Progenitor cell of endocrine pancreas (in vitro differentiated cells): ENCODE measurements around the gene MS4A3. TPM values are rescaled to one million over a fixed set of nuclear protein-coding genes. Genes with fewer than 3 reads are reported as not detected.

Source experiments
- DNase-seq: peaks from one replicate; pipeline ENCODE4 v3.0.0; 2021; ENCODE audit warnings: low spot score; ENCODE audit not compliant: unreplicated experiment
- H3K27ac Mint-ChIP-seq: 2 replicates; pipeline ENCODE4 v1.8.0; 2021; ENCODE audit warnings: mild to moderate bottlenecking, moderate library complexity, mixed read lengths
- H3K27me3 Mint-ChIP-seq: 2 replicates; pipeline ENCODE4 v1.8.0; 2021; ENCODE audit warnings: mixed read lengths
- H3K36me3 Mint-ChIP-seq: 2 replicates; pipeline ENCODE4 v1.8.0; 2022; ENCODE audit warnings: mixed read lengths; ENCODE audit not compliant: insufficient read depth
- H3K4me1 Mint-ChIP-seq: 2 replicates; pipeline ENCODE4 v1.8.0; 2021; ENCODE audit warnings: low read depth, mixed read lengths
- H3K4me3 Mint-ChIP-seq: 2 replicates; pipeline ENCODE4 v1.8.0; 2021; ENCODE audit warnings: low read depth, mild to moderate bottlenecking, moderate library complexity, mixed read lengths
- H3K9me3 Mint-ChIP-seq: 2 replicates; pipeline ENCODE4 v1.8.0; 2021; ENCODE audit warnings: low read depth, mixed read lengths
- CTCF ChIP-seq: fragments of 200-600 bp; sonication (generic); IDR thresholded peaks from one replicate; pipeline ENCODE4 v1.5.0; 2021; ENCODE audit warnings: antibody characterized with exemption, mild to moderate bottlenecking; ENCODE audit not compliant: unreplicated experiment
- total RNA-seq: library from RNA; stranded (reverse); gene quantifications from 2 replicates; pipeline ENCODE4 v1.2.1, GENCODE V29; 2021

Gene MS4A3
- total RNA-seq, 1 donor from 2014 or later = not detected

GRCh38 chr11:60080535-60080934 lies 24.1 kb downstream of the MS4A3 start:
- H3K4me1 Mint-ChIP-seq = peaks cover 10% of the 10 kb centered on the region
- TF ChIP-seq CTCF = no peak
- H3K27me3 Mint-ChIP-seq = no peaks in the 10 kb centered on the region
- no peaks in the 10 kb centered on the region for H3K36me3 Mint-ChIP-seq
- H3K9me3 Mint-ChIP-seq = peaks cover 3% of the 10 kb centered on the region
- DNase-seq = no peak
- no peak overlapping the region for H3K27ac Mint-ChIP-seq
- H3K4me3 Mint-ChIP-seq = no peak overlapping the region

- no peaks in the 10 kb centered on the region for H3K36me3 Mint-ChIP-seq
- H3K27me3 Mint-ChIP-seq = no peaks in the 10 kb centered on the region
- peaks cover 3% of the 10 kb centered on the region for H3K9me3 Mint-ChIP-seq
- no peak overlapping the region for H3K27ac Mint-ChIP-seq
- H3K4me1 Mint-ChIP-seq = peaks cover 10% of the 10 kb centered on the region
- no peak for DNase-seq
- no peak overlapping the region for H3K4me3 Mint-ChIP-seq
- TF ChIP-seq CTCF = no peak
Observed at GRCh38 chr11:60084631-60085273, 28.3 kb downstream of the MS4A3 start.

- H3K27ac Mint-ChIP-seq = no peak overlapping the region
- H3K4me3 Mint-ChIP-seq = no peak overlapping the region
Observed at GRCh38 chr11:60085909-60086308, 29.4 kb downstream of the MS4A3 start.

GRCh38 chr11:60087239-60087638 lies 30.8 kb downstream of the MS4A3 start:
- Mint-ChIP-seq H3K36me3 (no peaks in the 10 kb centered on the region), H3K9me3 (peaks cover 3% of the 10 kb centered on the region), H3K27me3 (no peaks in the 10 kb centered on the region), H3K4me1 (peaks cover 10% of the 10 kb centered on the region), H3K27ac (no peak overlapping the region), H3K4me3 (no peak overlapping the region)
- TF ChIP-seq CTCF = no peak
- no peak for DNase-seq

More at GRCh38 chr11:60085909-60086308, 29.4 kb downstream of the MS4A3 start:
- H3K9me3 Mint-ChIP-seq = peaks cover 3% of the 10 kb centered on the region
- peaks cover 10% of the 10 kb centered on the region for H3K4me1 Mint-ChIP-seq
- TF ChIP-seq CTCF = no peak
- DNase-seq = no peak
- H3K36me3 Mint-ChIP-seq = no peaks in the 10 kb centered on the region
- no peaks in the 10 kb centered on the region for H3K27me3 Mint-ChIP-seq

GRCh38 chr11:60088364-60088763 lies 31.9 kb downstream of the MS4A3 start, which contains the start of gene MS4A2:
Gene MS4A2 (plus strand): TSS chr11:60088664. CDS start chr11:60088766, 102 bp downstream.
- no peak for TF ChIP-seq CTCF
- DNase-seq = no peak
- Mint-ChIP-seq H3K4me3 (no peak within 1 kb of the TSS), H3K27ac (no peak within 1 kb of the TSS), H3K27me3 (no peaks in the 10 kb centered on the region), H3K36me3 (no peaks in the 10 kb centered on the region), H3K9me3 (peaks cover 3% of the 10 kb centered on the region), H3K4me1 (peaks cover 10% of the 10 kb centered on the region)
